ENCODE data around the gene ELK1. TPM values are rescaled to one million over a fixed set of nuclear protein-coding genes. Genes with fewer than 3 reads are reported as not detected.

The ELK1 gene
- total and polyA plus RNA-seq, 2 donors: 10.8 to 21.7 TPM

GRCh38 chrX:47590984-47591383 is 59.4 kb downstream of the ELK1 start:
- no peak overlapping the region for H3K27ac ChIP-seq (ENCODE audit: low read depth in 1 of 2, low read length in 1 of 2)
- no peak overlapping the region for H3K4me3 ChIP-seq (ENCODE audit: low read length in 2 of 2)
- H3K9me3 ChIP-seq (ENCODE audit: control insufficient read depth in 2 of 2, insufficient read depth in 1 of 2, low read length in 1 of 2): no peaks in the 10 kb centered on the region
- H3K27me3 ChIP-seq (ENCODE audit: control insufficient read depth in 2 of 2, insufficient read depth in 1 of 2, low read length in 1 of 2): no peaks in the 10 kb centered on the region
- H3K36me3 ChIP-seq (ENCODE audit: control insufficient read depth in 2 of 2, insufficient read depth in 2 of 2, low read length in 1 of 2): no peaks in the 10 kb centered on the region
- no peaks in the 10 kb centered on the region for H3K4me1 ChIP-seq (ENCODE audit: control insufficient read depth in 2 of 2, insufficient read depth in 2 of 2, low read length in 2 of 2)
- 94% methylated on average over 5 of the region's 5 CpGs for WGBS
- no peak for DNase-seq (ENCODE audit: low read depth in 6 of 9, low spot score in 9 of 9)

GRCh38 chrX:47587906-47588735 is 62.2 kb downstream of the ELK1 start:
- Histone ChIP-seq H3K27me3 (ENCODE audit: control insufficient read depth in 2 of 2, insufficient read depth in 1 of 2, low read length in 1 of 2) (no peaks in the 10 kb centered on the region), H3K27ac (ENCODE audit: low read depth in 1 of 2, low read length in 1 of 2) (no peak overlapping the region), H3K9me3 (ENCODE audit: control insufficient read depth in 2 of 2, insufficient read depth in 1 of 2, low read length in 1 of 2) (no peaks in the 10 kb centered on the region), H3K36me3 (ENCODE audit: control insufficient read depth in 2 of 2, insufficient read depth in 2 of 2, low read length in 1 of 2) (no peaks in the 10 kb centered on the region), H3K4me1 (ENCODE audit: control insufficient read depth in 2 of 2, insufficient read depth in 2 of 2, low read length in 2 of 2) (no peaks in the 10 kb centered on the region), H3K4me3 (ENCODE audit: low read length in 2 of 2) (no peak overlapping the region)
- WGBS: 90% methylated on average over 16 of the region's 16 CpGs
- DNase-seq (ENCODE audit: low read depth in 6 of 9, low spot score in 9 of 9): no peak

- WGBS: 60% methylated on average over 4 of the region's 4 CpGs
- DNase-seq (ENCODE audit: low read depth in 6 of 9, low spot score in 9 of 9): no peak
- no peaks in the 10 kb centered on the region for H3K27me3 ChIP-seq (ENCODE audit: control insufficient read depth in 2 of 2, insufficient read depth in 1 of 2, low read length in 1 of 2)
- H3K4me1 ChIP-seq (ENCODE audit: control insufficient read depth in 2 of 2, insufficient read depth in 2 of 2, low read length in 2 of 2): peaks cover 0 to 1% of the 10 kb centered on the region in 2 donors
- no peak overlapping the region for H3K27ac ChIP-seq (ENCODE audit: low read depth in 1 of 2, low read length in 1 of 2)
- H3K36me3 ChIP-seq (ENCODE audit: control insufficient read depth in 2 of 2, insufficient read depth in 2 of 2, low read length in 1 of 2): no peaks in the 10 kb centered on the region
- no peak overlapping the region for H3K4me3 ChIP-seq (ENCODE audit: low read length in 2 of 2)
- H3K9me3 ChIP-seq (ENCODE audit: control insufficient read depth in 2 of 2, insufficient read depth in 1 of 2, low read length in 1 of 2): no peaks in the 10 kb centered on the region
Measured at GRCh38 chrX:47587091-47587891, 63.1 kb downstream of the ELK1 start.

GRCh38 chrX:47586043-47586787 is 64.1 kb downstream of the ELK1 start:
- no peak overlapping the region for H3K4me3 ChIP-seq (ENCODE audit: low read length in 2 of 2)
- 94% methylated on average over 11 of the region's 11 CpGs for WGBS
- no peaks in the 10 kb centered on the region for H3K9me3 ChIP-seq (ENCODE audit: control insufficient read depth in 2 of 2, insufficient read depth in 1 of 2, low read length in 1 of 2)
- no peaks in the 10 kb centered on the region for H3K27me3 ChIP-seq (ENCODE audit: control insufficient read depth in 2 of 2, insufficient read depth in 1 of 2, low read length in 1 of 2)
- H3K27ac ChIP-seq (ENCODE audit: low read depth in 1 of 2, low read length in 1 of 2): no peak overlapping the region
- DNase-seq (ENCODE audit: low read depth in 6 of 9, low spot score in 9 of 9): no peak
- H3K36me3 ChIP-seq (ENCODE audit: control insufficient read depth in 2 of 2, insufficient read depth in 2 of 2, low read length in 1 of 2): no peaks in the 10 kb centered on the region
- peaks cover 3 to 11% of the 10 kb centered on the region in 2 donors for H3K4me1 ChIP-seq (ENCODE audit: control insufficient read depth in 2 of 2, insufficient read depth in 2 of 2, low read length in 2 of 2)

Other genes starting within 250 kb of the ELK1 start
- 9.3 TPM for gene ZNF41, start 167.3 kb downstream of the ELK1 start, total RNA-seq
- gene ZNF41, start 167.3 kb downstream of the ELK1 start, polyA plus RNA-seq: 4.6 TPM
- gene ARAF, start 89.4 kb downstream of the ELK1 start, total RNA-seq: 24.3 TPM
- 84.9 TPM for gene ARAF, start 89.4 kb downstream of the ELK1 start, polyA plus RNA-seq
- gene TIMP1, start 68.1 kb downstream of the ELK1 start, total RNA-seq: 45.3 TPM
- gene TIMP1, start 68.1 kb downstream of the ELK1 start, polyA plus RNA-seq: 344 TPM
- 0.52 TPM for gene SYN1, start 30.7 kb downstream of the ELK1 start, total RNA-seq
- gene SYN1, start 30.7 kb downstream of the ELK1 start, polyA plus RNA-seq: 4.0 TPM
- 19.8 TPM for gene CFP, start 20.6 kb downstream of the ELK1 start, total RNA-seq
- 27.8 TPM for gene CFP, start 20.6 kb downstream of the ELK1 start, polyA plus RNA-seq
- 199 TPM for gene UXT, start 8.6 kb upstream of the ELK1 start, total RNA-seq
- gene UXT, start 8.6 kb upstream of the ELK1 start, polyA plus RNA-seq: 242 TPM
- gene ZNF81, start 186.3 kb upstream of the ELK1 start, total RNA-seq: 7.7 TPM
- gene ZNF81, start 186.3 kb upstream of the ELK1 start, polyA plus RNA-seq: 2.3 TPM

Data from thymus (tissue), 11 donors.